Upper lobe of left lung (tissue), 4 donors: ENCODE results near the gene ITPR2.

Experiments used
- EP300 ChIP-seq, 4 donors: sonication (generic); formaldehyde crosslinking; IDR thresholded peaks; one replicate each; pipeline ENCODE4 v1.5.1; 2017; ENCODE audit warnings: antibody characterized with exemption in 4 of 4, control low read depth in 2 of 4
- TF ChIP-seq, protein P1 (sequence below), 6 experiments: fragments of 450-650 bp in 4 of 6; fragments of 200-600 bp in 2 of 6; sonication (generic) in 2 of 6; IDR thresholded peaks; one replicate each; pipeline ENCODE4 v1.5.1; 2016 to 2019; ENCODE audit warnings: antibody characterized with exemption in 6 of 6

DNA sequence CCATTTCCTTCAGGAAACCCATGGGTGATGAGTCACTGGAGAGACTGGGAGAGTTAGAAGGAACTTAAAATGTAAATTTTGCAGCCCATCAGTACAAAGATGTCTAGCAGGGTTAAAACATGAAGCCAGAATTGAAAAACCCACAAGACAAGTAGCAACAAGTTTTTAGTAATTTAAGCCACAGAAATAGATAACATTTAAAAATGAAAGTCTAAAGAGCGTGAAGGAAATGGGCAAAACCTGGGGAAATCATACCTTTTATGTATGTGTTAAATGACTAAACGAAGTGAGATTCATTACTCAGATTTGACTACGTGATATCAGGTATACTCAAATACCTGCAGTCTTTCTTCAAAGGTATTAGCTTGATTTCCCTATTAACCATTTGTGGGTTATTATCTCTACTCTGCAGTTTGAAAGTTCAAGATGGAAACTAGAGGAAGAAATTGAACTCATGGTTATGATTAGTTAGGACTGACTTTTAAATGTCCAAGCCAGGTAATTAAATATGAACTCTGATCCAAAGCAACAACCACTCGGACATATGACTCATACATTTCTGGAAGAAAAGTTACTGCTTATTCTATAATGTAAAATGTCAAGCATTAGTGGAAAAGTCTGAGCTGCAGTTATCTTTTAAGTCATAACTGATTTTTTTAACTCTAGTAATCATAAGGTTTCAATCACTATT, 84.1 kb downstream of the ITPR2 start:
- TF ChIP-seq, protein P1, sequence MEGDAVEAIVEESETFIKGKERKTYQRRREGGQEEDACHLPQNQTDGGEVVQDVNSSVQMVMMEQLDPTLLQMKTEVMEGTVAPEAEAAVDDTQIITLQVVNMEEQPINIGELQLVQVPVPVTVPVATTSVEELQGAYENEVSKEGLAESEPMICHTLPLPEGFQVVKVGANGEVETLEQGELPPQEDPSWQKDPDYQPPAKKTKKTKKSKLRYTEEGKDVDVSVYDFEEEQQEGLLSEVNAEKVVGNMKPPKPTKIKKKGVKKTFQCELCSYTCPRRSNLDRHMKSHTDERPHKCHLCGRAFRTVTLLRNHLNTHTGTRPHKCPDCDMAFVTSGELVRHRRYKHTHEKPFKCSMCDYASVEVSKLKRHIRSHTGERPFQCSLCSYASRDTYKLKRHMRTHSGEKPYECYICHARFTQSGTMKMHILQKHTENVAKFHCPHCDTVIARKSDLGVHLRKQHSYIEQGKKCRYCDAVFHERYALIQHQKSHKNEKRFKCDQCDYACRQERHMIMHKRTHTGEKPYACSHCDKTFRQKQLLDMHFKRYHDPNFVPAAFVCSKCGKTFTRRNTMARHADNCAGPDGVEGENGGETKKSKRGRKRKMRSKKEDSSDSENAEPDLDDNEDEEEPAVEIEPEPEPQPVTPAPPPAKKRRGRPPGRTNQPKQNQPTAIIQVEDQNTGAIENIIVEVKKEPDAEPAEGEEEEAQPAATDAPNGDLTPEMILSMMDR (IDR thresholded peaks at IDR 0.05), result no peak
- TF ChIP-seq EP300 (IDR thresholded peaks at IDR 0.05), result no peak
